GM23338 (cell line): ENCODE results near the gene POLA1. TPM values are rescaled to one million over a fixed set of nuclear protein-coding genes. Genes with fewer than 3 reads are reported as not detected.

Experiments
- ATAC-seq: fragments of 200-7000 bp; cut with Tn5 transposase; 3 replicates; pipeline ENCODE4 v1.9.1; 2020
- DNase-seq: peaks from one replicate; pipeline ENCODE4 v3.0.0-alpha.2; 2015; ENCODE audit warnings: low spot score
- H2AFZ ChIP-seq: fragments of 200-600 bp; sonication (generic); 2 replicates; pipeline ENCODE4 v1.8.0; 2016; ENCODE audit warnings: antibody characterized with exemption, mild to moderate bottlenecking, moderate library complexity
- H3F3A ChIP-seq: fragments of 200-600 bp; sonication (generic); replicated peaks from 2 replicates; pipeline ENCODE4 v1.8.0; 2017; ENCODE audit warnings: antibody characterized with exemption, mixed run types, low read depth
- H3K27ac ChIP-seq: fragments of 200-600 bp; sonication (generic); 2 replicates; pipeline ENCODE4 v1.6.1; 2016; ENCODE audit warnings: low read depth
- H3K27me3 ChIP-seq: fragments of 200-600 bp; sonication (generic); 2 replicates; pipeline ENCODE4 v1.8.0; 2016; ENCODE audit warnings: mild to moderate bottlenecking, mixed run types, moderate library complexity; ENCODE audit not compliant: insufficient read depth
- H3K36me3 ChIP-seq: fragments of 200-600 bp; sonication (generic); 2 replicates; pipeline ENCODE4 v1.8.0; 2016; ENCODE audit warnings: mild to moderate bottlenecking; ENCODE audit not compliant: insufficient read depth
- H3K4me1 ChIP-seq: fragments of 200-600 bp; sonication (generic); 2 replicates; pipeline ENCODE4 v1.8.0; 2016; ENCODE audit warnings: mild to moderate bottlenecking, moderate library complexity; ENCODE audit not compliant: insufficient read depth
- H3K4me2 ChIP-seq: fragments of 200-600 bp; sonication (generic); 2 replicates; pipeline ENCODE4 v1.7.1; 2017; ENCODE audit warnings: mixed run types
- H3K4me3 ChIP-seq: fragments of 200-600 bp; sonication (generic); 2 replicates; pipeline ENCODE4 v1.6.1; 2016; ENCODE audit warnings: mixed run types
- H3K79me2 ChIP-seq: fragments of 200-600 bp; sonication (generic); replicated peaks from 2 replicates; pipeline ENCODE4 v1.8.0; 2017; ENCODE audit warnings: mild to moderate bottlenecking; ENCODE audit not compliant: insufficient read depth
- H3K9me2 ChIP-seq: fragments of 200-600 bp; sonication (generic); 2 replicates; pipeline ENCODE4 v1.8.0; 2017; ENCODE audit not compliant: insufficient read depth
- H4K20me1 ChIP-seq: fragments of 200-600 bp; sonication (generic); replicated peaks from 2 replicates; pipeline ENCODE4 v1.8.0; 2017; ENCODE audit warnings: mild to moderate bottlenecking; ENCODE audit not compliant: insufficient read depth
- H3K27ac Mint-ChIP-seq: 2 replicates; pipeline ENCODE4 v1.8.0; 2020; ENCODE audit warnings: inconsistent platforms, mild to moderate bottlenecking, moderate library complexity, mixed read lengths
- H3K27me3 Mint-ChIP-seq: 3 replicates; pipeline ENCODE4 v1.8.0; 2022; ENCODE audit warnings: low read depth, mild to moderate bottlenecking, moderate library complexity, mixed read lengths, inconsistent platforms; ENCODE audit not compliant: insufficient read depth, poor library complexity
- H3K36me3 Mint-ChIP-seq: 3 replicates; pipeline ENCODE4 v1.8.0; 2021; ENCODE audit warnings: low read depth, mild to moderate bottlenecking, inconsistent platforms, moderate library complexity, mixed read lengths
- H3K4me1 Mint-ChIP-seq: 3 replicates; pipeline ENCODE4 v1.8.0; 2020; ENCODE audit warnings: mild to moderate bottlenecking, inconsistent platforms, mixed read lengths
- H3K4me3 Mint-ChIP-seq: 3 replicates; pipeline ENCODE4 v1.8.0; 2021; ENCODE audit warnings: moderate library complexity, mild to moderate bottlenecking, inconsistent platforms, mixed read lengths
- H3K9me3 Mint-ChIP-seq: 3 replicates; pipeline ENCODE4 v1.8.0; 2020; ENCODE audit warnings: moderate library complexity, mild to moderate bottlenecking, inconsistent platforms, mixed read lengths
- CREB1 ChIP-seq: fragments of 250-450 bp; sonication (Bioruptor Pico); IDR thresholded peaks from 2 replicates; pipeline ENCODE4 v1.5.0; 2020; ENCODE audit warnings: low read depth, mild to moderate bottlenecking, moderate library complexity
- CTCF ChIP-seq, 2 experiments: fragments of 200-600 bp in 1 of 2; sonication (generic) in 1 of 2; conservative IDR thresholded peaks; 2 replicates each; pipeline versions ENCODE4 v1.5.1 to v1.6.1; 2016 to 2017; ENCODE audit warnings: antibody characterized with exemption in 2 of 2, low read depth in 2 of 2, mild to moderate bottlenecking in 2 of 2, moderate library complexity in 1 of 2
- ETS1 ChIP-seq: IDR thresholded peaks from 2 replicates; pipeline ENCODE4 v1.6.1; 2016; ENCODE audit warnings: antibody characterized with exemption
- EZH2 ChIP-seq: fragments of 200-600 bp; sonication (generic); IDR thresholded peaks from one replicate; pipeline ENCODE4 v1.8.0; 2017; ENCODE audit warnings: antibody characterized with exemption, mild to moderate bottlenecking, low read depth; ENCODE audit not compliant: unreplicated experiment
- EZH2phosphoT487 ChIP-seq: fragments of 200-600 bp; sonication (generic); IDR thresholded peaks from one replicate; pipeline ENCODE4 v1.8.1; 2018; ENCODE audit warnings: antibody characterized with exemption; ENCODE audit not compliant: unreplicated experiment
- JUNB ChIP-seq: IDR thresholded peaks from one replicate; pipeline ENCODE4 v1.6.1; 2016; ENCODE audit warnings: antibody characterized with exemption; ENCODE audit not compliant: unreplicated experiment
- NANOG ChIP-seq: IDR thresholded peaks from 2 replicates; pipeline ENCODE4 v1.6.1; 2016; ENCODE audit warnings: antibody characterized with exemption, borderline replicate concordance
- POLR2AphosphoS5 ChIP-seq: IDR thresholded peaks from 2 replicates; pipeline ENCODE4 v1.6.1; 2016; ENCODE audit warnings: antibody characterized with exemption, low read depth
- STAT1 ChIP-seq: IDR thresholded peaks from one replicate; pipeline ENCODE4 v1.6.1; 2016; ENCODE audit warnings: antibody characterized with exemption; ENCODE audit not compliant: unreplicated experiment
- ZNF114 ChIP-seq: fragments of 250-450 bp; sonication (Bioruptor Pico); IDR thresholded peaks from 2 replicates; pipeline ENCODE4 v1.5.0; 2020; ENCODE audit warnings: mild to moderate bottlenecking, moderate library complexity
- ZNF331 ChIP-seq: fragments of 250-450 bp; sonication (Bioruptor Pico); IDR thresholded peaks from 2 replicates; pipeline ENCODE4 v1.5.0; 2020; ENCODE audit warnings: low read depth, mild to moderate bottlenecking, moderate library complexity
- polyA plus RNA-seq: library from polyadenylated mRNA; unstranded; fragments of >200 nt; fragmentation: Nextera tagmentation; extraction: Ambion mirVana; gene quantifications from 2 replicates; pipeline ENCODE4 v1.2.1, GENCODE V29; 2016
- total RNA-seq: library from RNA; depleted of rRNA; stranded (reverse); fragments of >200 nt; shearing (Covaris generic); gene quantifications from 2 replicates; pipeline ENCODE4 v1.2.3, GENCODE V29; 2014
- TF ChIP-seq, protein P1 (sequence below): IDR thresholded peaks from one replicate; pipeline ENCODE4 v1.6.1; 2018; ENCODE audit warnings: antibody characterized with exemption; ENCODE audit not compliant: unreplicated experiment

The POLA1 gene
- total and polyA plus RNA-seq, 2 experiments from 2014 or later = 12.6 to 36.6 TPM

GRCh38 chrX:25022499-25023325 is 329.0 kb downstream of the POLA1 start:
- Histone ChIP-seq H4K20me1 (no peaks in the 10 kb centered on the region), H3K4me2 (peak overlapping the region; percentile 76), H3K9me2 (no peaks in the 10 kb centered on the region), H3F3A (no peaks in the 10 kb centered on the region), H3K27ac (no peak overlapping the region), H3K27me3 (peaks cover 64% of the 10 kb centered on the region), H3K4me1 (peaks cover 44% of the 10 kb centered on the region), H3K36me3 (no peaks in the 10 kb centered on the region), H2AFZ (peak overlapping the region; percentile 74), H3K4me3 (peak overlapping the region; percentile 53), H3K79me2 (no peaks in the 10 kb centered on the region)
- Mint-ChIP-seq H3K27ac (no peak overlapping the region), H3K36me3 (peaks cover 3% of the 10 kb centered on the region; the same call in 1 of the 3 replicates), H3K4me1 (peaks cover 45% of the 10 kb centered on the region), H3K27me3 (peaks cover 66% of the 10 kb centered on the region), H3K9me3 (no peaks in the 10 kb centered on the region), H3K4me3 (peak overlapping the region; percentile 66)
- no peak for TF ChIP-seq NANOG
- peak in 1 of 2 experiments; percentile 46; a peak in 3 of 4 replicates for TF ChIP-seq CTCF (conservative IDR thresholded peaks at IDR 0.05; ENCODE audit: low read depth in 2 of 2)
- peak; percentile 79 for TF ChIP-seq EZH2
- DNase-seq (peak; percentile 24), ATAC-seq (peak; percentile 29)

DNA sequence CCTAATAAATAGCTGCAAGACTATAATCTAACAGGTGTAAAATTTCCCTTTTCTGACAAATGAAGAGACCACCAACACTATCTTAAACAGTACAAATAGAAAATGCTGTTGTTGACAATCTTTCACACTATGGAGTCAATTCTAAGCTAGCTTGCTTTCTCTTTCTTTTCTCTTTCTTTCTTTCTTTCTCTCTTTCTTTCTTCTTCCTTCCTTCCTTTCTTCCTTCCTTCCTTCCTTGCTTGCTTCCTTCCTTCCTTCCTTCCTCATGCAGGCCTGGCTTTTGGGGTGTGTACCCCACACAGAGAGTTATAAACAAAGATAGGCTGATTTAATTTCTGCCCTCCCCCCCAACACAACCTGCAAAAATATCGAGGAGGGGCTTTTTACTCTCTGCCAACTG is 330.2 kb downstream of the POLA1 start:
- no peaks in the 10 kb centered on the region for H3F3A ChIP-seq
- H3K4me2 ChIP-seq = no peak overlapping the region
- peaks cover 44% of the 10 kb centered on the region for H3K4me1 Mint-ChIP-seq
- no peaks in the 10 kb centered on the region for H3K9me3 Mint-ChIP-seq
- H3K4me3 Mint-ChIP-seq = no peak overlapping the region
- H3K27me3 Mint-ChIP-seq = peaks cover 57% of the 10 kb centered on the region
- H2AFZ ChIP-seq = no peak overlapping the region
- H4K20me1 ChIP-seq = no peaks in the 10 kb centered on the region
- H3K27ac ChIP-seq = no peak overlapping the region
- H3K9me2 ChIP-seq = no peaks in the 10 kb centered on the region
- no peak overlapping the region for H3K27ac Mint-ChIP-seq
- H3K4me1 ChIP-seq = peaks cover 35% of the 10 kb centered on the region
- no peak for DNase-seq
- no peaks in the 10 kb centered on the region for H3K79me2 ChIP-seq
- no peak for ATAC-seq
- peaks cover 52% of the 10 kb centered on the region for H3K27me3 ChIP-seq
- no peaks in the 10 kb centered on the region for H3K36me3 ChIP-seq
- peaks cover 3% of the 10 kb centered on the region; the same call in 1 of the 3 replicates for H3K36me3 Mint-ChIP-seq
- H3K4me3 ChIP-seq = no peak overlapping the region
- TF ChIP-seq POLR2AphosphoS5 = no peak
- TF ChIP-seq NANOG = no peak
- TF ChIP-seq, protein P1, sequence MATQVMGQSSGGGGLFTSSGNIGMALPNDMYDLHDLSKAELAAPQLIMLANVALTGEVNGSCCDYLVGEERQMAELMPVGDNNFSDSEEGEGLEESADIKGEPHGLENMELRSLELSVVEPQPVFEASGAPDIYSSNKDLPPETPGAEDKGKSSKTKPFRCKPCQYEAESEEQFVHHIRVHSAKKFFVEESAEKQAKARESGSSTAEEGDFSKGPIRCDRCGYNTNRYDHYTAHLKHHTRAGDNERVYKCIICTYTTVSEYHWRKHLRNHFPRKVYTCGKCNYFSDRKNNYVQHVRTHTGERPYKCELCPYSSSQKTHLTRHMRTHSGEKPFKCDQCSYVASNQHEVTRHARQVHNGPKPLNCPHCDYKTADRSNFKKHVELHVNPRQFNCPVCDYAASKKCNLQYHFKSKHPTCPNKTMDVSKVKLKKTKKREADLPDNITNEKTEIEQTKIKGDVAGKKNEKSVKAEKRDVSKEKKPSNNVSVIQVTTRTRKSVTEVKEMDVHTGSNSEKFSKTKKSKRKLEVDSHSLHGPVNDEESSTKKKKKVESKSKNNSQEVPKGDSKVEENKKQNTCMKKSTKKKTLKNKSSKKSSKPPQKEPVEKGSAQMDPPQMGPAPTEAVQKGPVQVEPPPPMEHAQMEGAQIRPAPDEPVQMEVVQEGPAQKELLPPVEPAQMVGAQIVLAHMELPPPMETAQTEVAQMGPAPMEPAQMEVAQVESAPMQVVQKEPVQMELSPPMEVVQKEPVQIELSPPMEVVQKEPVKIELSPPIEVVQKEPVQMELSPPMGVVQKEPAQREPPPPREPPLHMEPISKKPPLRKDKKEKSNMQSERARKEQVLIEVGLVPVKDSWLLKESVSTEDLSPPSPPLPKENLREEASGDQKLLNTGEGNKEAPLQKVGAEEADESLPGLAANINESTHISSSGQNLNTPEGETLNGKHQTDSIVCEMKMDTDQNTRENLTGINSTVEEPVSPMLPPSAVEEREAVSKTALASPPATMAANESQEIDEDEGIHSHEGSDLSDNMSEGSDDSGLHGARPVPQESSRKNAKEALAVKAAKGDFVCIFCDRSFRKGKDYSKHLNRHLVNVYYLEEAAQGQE = no peak
- no peak for TF ChIP-seq EZH2
- TF ChIP-seq ETS1 = no peak
- TF ChIP-seq JUNB = no peak
- TF ChIP-seq ZNF331 (CRISPR knock-in tag) = no peak
- no peak for TF ChIP-seq CREB1
- no peak for TF ChIP-seq ZNF114
- TF ChIP-seq CTCF (conservative IDR thresholded peaks at IDR 0.05; ENCODE audit: low read depth in 2 of 2) = no peak
- no peak for TF ChIP-seq STAT1
- TF ChIP-seq EZH2phosphoT487 = no peak
